ENCODE results near the gene ERVFRD-1.

DNA sequence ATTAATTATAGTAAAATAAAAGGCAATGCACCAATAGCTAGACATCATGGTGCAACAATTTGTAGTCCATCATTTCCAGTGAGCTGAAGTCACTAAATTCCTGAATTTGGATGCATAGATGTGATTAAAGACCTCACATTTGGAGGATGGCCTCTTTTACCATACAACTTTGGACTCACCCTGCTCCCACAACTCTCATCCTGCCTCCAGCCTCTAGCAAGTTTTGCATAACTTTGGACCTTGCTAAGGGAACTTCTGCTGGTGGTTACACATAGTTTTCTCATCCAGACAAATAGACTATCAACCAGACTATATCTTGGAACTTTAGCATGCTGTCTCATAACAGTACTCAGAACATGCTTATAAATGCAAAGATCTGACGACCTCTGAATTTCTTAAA is 54.7 kb downstream of the ERVFRD-1 start:
- TF ChIP-seq, protein P1, sequence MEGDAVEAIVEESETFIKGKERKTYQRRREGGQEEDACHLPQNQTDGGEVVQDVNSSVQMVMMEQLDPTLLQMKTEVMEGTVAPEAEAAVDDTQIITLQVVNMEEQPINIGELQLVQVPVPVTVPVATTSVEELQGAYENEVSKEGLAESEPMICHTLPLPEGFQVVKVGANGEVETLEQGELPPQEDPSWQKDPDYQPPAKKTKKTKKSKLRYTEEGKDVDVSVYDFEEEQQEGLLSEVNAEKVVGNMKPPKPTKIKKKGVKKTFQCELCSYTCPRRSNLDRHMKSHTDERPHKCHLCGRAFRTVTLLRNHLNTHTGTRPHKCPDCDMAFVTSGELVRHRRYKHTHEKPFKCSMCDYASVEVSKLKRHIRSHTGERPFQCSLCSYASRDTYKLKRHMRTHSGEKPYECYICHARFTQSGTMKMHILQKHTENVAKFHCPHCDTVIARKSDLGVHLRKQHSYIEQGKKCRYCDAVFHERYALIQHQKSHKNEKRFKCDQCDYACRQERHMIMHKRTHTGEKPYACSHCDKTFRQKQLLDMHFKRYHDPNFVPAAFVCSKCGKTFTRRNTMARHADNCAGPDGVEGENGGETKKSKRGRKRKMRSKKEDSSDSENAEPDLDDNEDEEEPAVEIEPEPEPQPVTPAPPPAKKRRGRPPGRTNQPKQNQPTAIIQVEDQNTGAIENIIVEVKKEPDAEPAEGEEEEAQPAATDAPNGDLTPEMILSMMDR (IDR thresholded peaks at IDR 0.05; ENCODE audit: insufficient read depth, low read length): no peak
- TF ChIP-seq, protein P2, sequence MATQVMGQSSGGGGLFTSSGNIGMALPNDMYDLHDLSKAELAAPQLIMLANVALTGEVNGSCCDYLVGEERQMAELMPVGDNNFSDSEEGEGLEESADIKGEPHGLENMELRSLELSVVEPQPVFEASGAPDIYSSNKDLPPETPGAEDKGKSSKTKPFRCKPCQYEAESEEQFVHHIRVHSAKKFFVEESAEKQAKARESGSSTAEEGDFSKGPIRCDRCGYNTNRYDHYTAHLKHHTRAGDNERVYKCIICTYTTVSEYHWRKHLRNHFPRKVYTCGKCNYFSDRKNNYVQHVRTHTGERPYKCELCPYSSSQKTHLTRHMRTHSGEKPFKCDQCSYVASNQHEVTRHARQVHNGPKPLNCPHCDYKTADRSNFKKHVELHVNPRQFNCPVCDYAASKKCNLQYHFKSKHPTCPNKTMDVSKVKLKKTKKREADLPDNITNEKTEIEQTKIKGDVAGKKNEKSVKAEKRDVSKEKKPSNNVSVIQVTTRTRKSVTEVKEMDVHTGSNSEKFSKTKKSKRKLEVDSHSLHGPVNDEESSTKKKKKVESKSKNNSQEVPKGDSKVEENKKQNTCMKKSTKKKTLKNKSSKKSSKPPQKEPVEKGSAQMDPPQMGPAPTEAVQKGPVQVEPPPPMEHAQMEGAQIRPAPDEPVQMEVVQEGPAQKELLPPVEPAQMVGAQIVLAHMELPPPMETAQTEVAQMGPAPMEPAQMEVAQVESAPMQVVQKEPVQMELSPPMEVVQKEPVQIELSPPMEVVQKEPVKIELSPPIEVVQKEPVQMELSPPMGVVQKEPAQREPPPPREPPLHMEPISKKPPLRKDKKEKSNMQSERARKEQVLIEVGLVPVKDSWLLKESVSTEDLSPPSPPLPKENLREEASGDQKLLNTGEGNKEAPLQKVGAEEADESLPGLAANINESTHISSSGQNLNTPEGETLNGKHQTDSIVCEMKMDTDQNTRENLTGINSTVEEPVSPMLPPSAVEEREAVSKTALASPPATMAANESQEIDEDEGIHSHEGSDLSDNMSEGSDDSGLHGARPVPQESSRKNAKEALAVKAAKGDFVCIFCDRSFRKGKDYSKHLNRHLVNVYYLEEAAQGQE (IDR thresholded peaks at IDR 0.05; ENCODE audit: insufficient replicate concordance, low read depth): no peak
- no peak for TF ChIP-seq GABPA (IDR thresholded peaks at IDR 0.05; ENCODE audit: low read depth)
- no peak for TF ChIP-seq SPI1 (IDR thresholded peaks at IDR 0.05; ENCODE audit: borderline replicate concordance, low read depth)
- TF ChIP-seq POLR2AphosphoS5 (IDR thresholded peaks at IDR 0.05; ENCODE audit: low read depth): no peak
